Loucy (cell line): ENCODE results near the gene RPLP2.

Experiments used
- CTCF ChIP-seq: fragments of 200-600 bp; sonication (generic); conservative IDR thresholded peaks from 2 replicates; pipeline ENCODE4 v1.5.1; 2014; ENCODE audit warnings: mild to moderate bottlenecking, antibody characterized with exemption, low read length
- EZH2phosphoT487 ChIP-seq: fragments of 200-600 bp; IDR thresholded peaks from 2 replicates; pipeline ENCODE4 v1.6.1; 2018; ENCODE audit warnings: antibody characterized with exemption, mild to moderate bottlenecking, moderate library complexity, borderline replicate concordance

GRCh38 chr11:826227-826621, 16.5 kb downstream of the RPLP2 start:
- no peak for TF ChIP-seq EZH2phosphoT487
- TF ChIP-seq CTCF: no peak
